Measurements from ENCODE around the gene ARL8A.

- TF ChIP-seq POLR2A (IDR thresholded peaks at IDR 0.05) (no peak), CTCF (IDR thresholded peaks at IDR 0.05) (no peak)
Measured at GRCh38 chr1:202146279-202146678, 1.7 kb upstream of the ARL8A start.

Measured in esophagus squamous epithelium (tissue), 4 donors.